ENCODE results near the gene MYO3B.
"Not testable (repeated sequence)": the region's sequence is repeated elsewhere in the genome, so short reads cannot be mapped to it uniquely, and the experiment has no call there.

Gene MYO3B

DNA sequence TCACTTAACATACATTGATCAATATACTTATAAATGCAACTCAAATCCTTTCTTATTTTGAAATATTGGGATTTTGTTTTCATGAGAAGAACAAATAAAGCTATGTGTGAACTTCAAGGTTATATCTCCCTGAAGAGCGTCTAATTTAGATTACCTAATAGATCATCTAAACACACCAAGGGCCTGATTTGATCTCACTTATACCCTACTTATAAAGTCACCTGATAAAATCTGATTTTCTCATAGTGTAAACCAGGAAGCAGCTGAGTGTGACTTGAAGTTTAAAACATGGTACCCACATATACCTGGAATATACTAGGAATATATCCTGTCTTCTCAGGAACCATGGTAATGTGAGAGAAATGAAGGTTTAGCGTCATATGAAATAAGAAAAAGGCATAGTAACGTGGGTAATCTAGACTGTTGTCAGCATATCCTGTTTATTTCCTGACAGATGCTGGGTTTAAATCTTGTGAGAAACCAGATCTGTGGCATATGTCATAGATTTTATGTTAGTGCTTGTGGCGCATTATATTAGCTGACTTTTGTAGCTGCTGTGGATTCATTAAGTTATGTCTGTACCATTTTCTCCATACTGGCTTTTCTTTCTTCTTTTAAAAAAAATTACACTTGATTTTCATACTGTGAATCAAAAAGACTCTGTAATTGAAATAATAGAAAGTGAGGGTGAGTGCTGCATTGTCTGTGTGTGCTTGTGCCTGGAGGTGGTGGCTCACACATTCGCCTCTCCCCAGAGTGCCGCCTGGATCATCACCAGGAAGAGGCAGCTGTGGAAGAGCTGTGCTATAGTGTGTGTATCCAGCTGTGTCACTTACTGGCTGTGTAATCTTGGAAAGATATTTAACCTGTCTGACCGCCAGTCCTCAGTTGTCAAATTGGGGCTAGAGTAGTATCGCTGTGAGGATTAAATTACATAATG is 164.0 kb downstream of the MYO3B start:
- Histone ChIP-seq H3K27me3 (ENCODE audit: control insufficient read depth, low read length) (no peaks in the 10 kb centered on the region), H3K4me2 (ENCODE audit: low read length) (no peak overlapping the region), H3K27ac (ENCODE audit: low read depth, low read length) (no peak overlapping the region), H3K36me3 (ENCODE audit: control insufficient read depth, low read length) (no peaks in the 10 kb centered on the region), H3K4me3 (ENCODE audit: low read length) (no peak overlapping the region), H3K4me1 (ENCODE audit: control insufficient read depth, low read length) (peaks cover 19% of the 10 kb centered on the region), H3K9me3 (ENCODE audit: control insufficient read depth, insufficient read depth, low read length) (no peaks in the 10 kb centered on the region), H3F3A (ENCODE audit: control insufficient read depth, insufficient read depth) (no peaks in the 10 kb centered on the region), H3K9me2 (replicated peaks; ENCODE audit: control insufficient read depth, low read length) (no peaks in the 10 kb centered on the region), H4K20me1 (ENCODE audit: control insufficient read depth, insufficient read depth, low read depth, low read length) (no peaks in the 10 kb centered on the region), H3K79me2 (ENCODE audit: control insufficient read depth, low read length) (no peaks in the 10 kb centered on the region)
- no peak for TF ChIP-seq EZH2phosphoT487 (IDR thresholded peaks at IDR 0.05; ENCODE audit: borderline replicate concordance, low read length)
- TF ChIP-seq, protein P1, sequence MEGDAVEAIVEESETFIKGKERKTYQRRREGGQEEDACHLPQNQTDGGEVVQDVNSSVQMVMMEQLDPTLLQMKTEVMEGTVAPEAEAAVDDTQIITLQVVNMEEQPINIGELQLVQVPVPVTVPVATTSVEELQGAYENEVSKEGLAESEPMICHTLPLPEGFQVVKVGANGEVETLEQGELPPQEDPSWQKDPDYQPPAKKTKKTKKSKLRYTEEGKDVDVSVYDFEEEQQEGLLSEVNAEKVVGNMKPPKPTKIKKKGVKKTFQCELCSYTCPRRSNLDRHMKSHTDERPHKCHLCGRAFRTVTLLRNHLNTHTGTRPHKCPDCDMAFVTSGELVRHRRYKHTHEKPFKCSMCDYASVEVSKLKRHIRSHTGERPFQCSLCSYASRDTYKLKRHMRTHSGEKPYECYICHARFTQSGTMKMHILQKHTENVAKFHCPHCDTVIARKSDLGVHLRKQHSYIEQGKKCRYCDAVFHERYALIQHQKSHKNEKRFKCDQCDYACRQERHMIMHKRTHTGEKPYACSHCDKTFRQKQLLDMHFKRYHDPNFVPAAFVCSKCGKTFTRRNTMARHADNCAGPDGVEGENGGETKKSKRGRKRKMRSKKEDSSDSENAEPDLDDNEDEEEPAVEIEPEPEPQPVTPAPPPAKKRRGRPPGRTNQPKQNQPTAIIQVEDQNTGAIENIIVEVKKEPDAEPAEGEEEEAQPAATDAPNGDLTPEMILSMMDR (IDR thresholded peaks at IDR 0.05; ENCODE audit: low read depth, low read length, poor library complexity, severe bottlenecking), result no peak

DNA sequence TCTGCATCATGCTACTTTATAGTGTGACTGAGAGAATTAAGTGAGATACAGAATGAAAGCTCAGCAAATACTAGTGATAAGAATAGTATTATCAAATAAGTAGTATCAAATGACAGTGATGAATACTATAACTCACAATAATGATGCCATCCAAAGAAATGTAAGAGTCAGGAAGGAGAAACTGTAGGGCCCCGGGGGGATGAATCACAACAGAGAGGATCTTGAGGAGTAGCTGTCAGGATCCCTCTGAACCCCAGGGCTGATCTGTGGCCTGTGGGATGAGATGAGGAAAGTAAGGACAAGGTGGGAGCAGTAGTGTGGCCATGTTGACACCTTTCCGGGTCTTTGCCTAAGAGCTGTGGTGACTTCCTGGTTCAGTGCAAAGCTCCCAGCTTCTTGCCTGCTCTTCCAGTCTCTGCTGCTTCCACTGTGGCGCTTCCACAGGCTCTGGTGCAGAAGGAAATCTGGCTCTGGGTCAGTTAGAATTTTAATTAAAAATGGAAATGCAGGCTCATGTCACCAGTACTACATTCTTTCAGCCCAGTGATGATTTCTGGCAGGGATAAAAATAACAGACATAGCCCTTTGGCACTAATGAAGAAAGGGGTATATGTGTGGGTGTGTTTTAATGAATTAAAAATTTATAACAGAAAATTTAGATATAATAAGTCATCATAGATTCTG is 166.9 kb downstream of the MYO3B start:
- Histone ChIP-seq H3F3A (ENCODE audit: control insufficient read depth, insufficient read depth) (no peaks in the 10 kb centered on the region), H3K9me3 (ENCODE audit: control insufficient read depth, insufficient read depth, low read length) (no peaks in the 10 kb centered on the region), H3K4me3 (ENCODE audit: low read length) (no peak overlapping the region), H3K36me3 (ENCODE audit: control insufficient read depth, low read length) (no peaks in the 10 kb centered on the region), H3K79me2 (ENCODE audit: control insufficient read depth, low read length) (no peaks in the 10 kb centered on the region), H3K9me2 (replicated peaks; ENCODE audit: control insufficient read depth, low read length) (no peaks in the 10 kb centered on the region), H4K20me1 (ENCODE audit: control insufficient read depth, insufficient read depth, low read depth, low read length) (no peaks in the 10 kb centered on the region), H3K4me1 (ENCODE audit: control insufficient read depth, low read length) (peaks cover 13% of the 10 kb centered on the region), H3K4me2 (ENCODE audit: low read length) (no peak overlapping the region), H3K27me3 (ENCODE audit: control insufficient read depth, low read length) (no peaks in the 10 kb centered on the region), H3K27ac (ENCODE audit: low read depth, low read length) (no peak overlapping the region)
- no peak for TF ChIP-seq EZH2phosphoT487 (IDR thresholded peaks at IDR 0.05; ENCODE audit: borderline replicate concordance, low read length)
- TF ChIP-seq, protein P1 (IDR thresholded peaks at IDR 0.05; ENCODE audit: low read depth, low read length, poor library complexity, severe bottlenecking), result no peak

DNA sequence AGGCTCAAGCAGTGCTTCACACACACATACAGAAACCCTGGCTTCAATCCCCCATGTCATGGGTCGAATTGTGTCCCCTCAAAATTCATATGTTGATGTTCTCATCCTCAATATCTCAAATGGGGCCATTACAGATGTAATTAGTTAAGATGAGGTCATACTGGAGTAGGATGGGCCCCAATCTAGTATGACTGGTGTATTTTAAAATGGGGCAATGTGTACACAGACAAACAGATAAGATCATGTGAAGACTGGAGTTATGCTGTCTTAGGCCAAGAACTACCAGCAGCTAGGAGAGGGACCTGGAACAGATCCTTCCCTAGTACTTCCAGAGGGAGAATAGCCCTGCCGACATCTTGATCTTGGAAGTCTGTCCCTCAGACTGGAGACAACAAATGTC is 167.7 kb downstream of the MYO3B start:
- Histone ChIP-seq H3K27me3 (ENCODE audit: control insufficient read depth, low read length) (no peaks in the 10 kb centered on the region), H3F3A (ENCODE audit: control insufficient read depth, insufficient read depth) (no peaks in the 10 kb centered on the region), H3K4me3 (ENCODE audit: low read length) (no peak overlapping the region), H3K4me2 (ENCODE audit: low read length) (no peak overlapping the region), H3K36me3 (ENCODE audit: control insufficient read depth, low read length) (no peaks in the 10 kb centered on the region), H3K9me2 (replicated peaks; ENCODE audit: control insufficient read depth, low read length) (no peaks in the 10 kb centered on the region), H4K20me1 (ENCODE audit: control insufficient read depth, insufficient read depth, low read depth, low read length) (no peaks in the 10 kb centered on the region), H3K27ac (ENCODE audit: low read depth, low read length) (no peak overlapping the region), H3K4me1 (ENCODE audit: control insufficient read depth, low read length) (peaks cover 5% of the 10 kb centered on the region), H3K79me2 (ENCODE audit: control insufficient read depth, low read length) (no peaks in the 10 kb centered on the region), H3K9me3 (ENCODE audit: control insufficient read depth, insufficient read depth, low read length) (no peaks in the 10 kb centered on the region)
- TF ChIP-seq EZH2phosphoT487 (IDR thresholded peaks at IDR 0.05; ENCODE audit: borderline replicate concordance, low read length), result no peak
- TF ChIP-seq, protein P1 (IDR thresholded peaks at IDR 0.05; ENCODE audit: low read depth, low read length, poor library complexity, severe bottlenecking), result no peak

DNA sequence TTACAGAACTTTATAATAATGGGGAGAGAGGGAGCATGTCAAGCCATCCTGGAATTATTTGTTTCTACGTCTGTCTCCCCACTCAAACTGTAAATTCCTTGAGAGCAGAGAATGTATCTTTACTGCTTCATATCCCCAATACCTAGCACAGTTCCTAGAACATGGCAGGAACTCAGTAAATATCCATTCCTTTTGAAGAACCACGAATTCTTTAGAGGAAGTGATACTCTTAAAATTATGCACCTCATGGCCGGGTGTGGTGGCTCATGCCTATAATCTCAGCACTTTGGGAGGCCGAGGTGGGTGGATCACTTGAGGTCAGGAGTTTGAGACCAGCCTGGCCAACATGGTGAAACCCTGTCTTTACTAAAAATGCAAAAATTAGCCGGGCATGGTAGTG is 171.3 kb downstream of the MYO3B start:
- not testable (repeated sequence) for H3F3A ChIP-seq (ENCODE audit: control insufficient read depth, insufficient read depth); H3K36me3 ChIP-seq (ENCODE audit: control insufficient read depth, low read length); H3K27ac ChIP-seq (ENCODE audit: low read depth, low read length); H3K9me2 ChIP-seq (replicated peaks; ENCODE audit: control insufficient read depth, low read length); H3K4me3 ChIP-seq (ENCODE audit: low read length); H4K20me1 ChIP-seq (ENCODE audit: control insufficient read depth, insufficient read depth, low read depth, low read length); H3K9me3 ChIP-seq (ENCODE audit: control insufficient read depth, insufficient read depth, low read length); H3K4me2 ChIP-seq (ENCODE audit: low read length); H3K79me2 ChIP-seq (ENCODE audit: control insufficient read depth, low read length); H3K27me3 ChIP-seq (ENCODE audit: control insufficient read depth, low read length)
- peaks cover 11% of the 10 kb centered on the region for H3K4me1 ChIP-seq (ENCODE audit: control insufficient read depth, low read length)

All from DOHH2 (cell line).